ENCODE measurements around the gene HS2ST1.
"Not testable (repeated sequence)": the region's sequence is repeated elsewhere in the genome, so short reads cannot be mapped to it uniquely, and the experiment has no call there.

The HS2ST1 gene

DNA sequence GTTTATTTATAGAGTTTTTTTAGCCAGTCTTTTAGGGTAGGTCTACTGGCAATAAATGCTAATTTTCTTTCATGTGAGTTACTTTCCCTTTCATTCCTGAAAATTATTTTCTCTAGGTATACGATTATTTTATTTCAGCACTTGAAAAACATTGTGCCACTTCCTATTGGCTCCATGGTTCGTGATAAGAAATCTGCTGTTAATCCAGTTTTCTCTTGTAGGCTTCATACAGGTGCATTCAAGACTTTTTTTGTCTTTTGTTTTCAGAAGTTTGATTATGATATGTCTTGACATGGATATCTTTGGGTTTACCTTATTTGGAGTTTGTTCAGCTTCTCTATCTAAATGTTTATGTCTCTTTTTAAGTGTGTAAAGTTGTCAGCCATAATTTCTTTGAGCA is 148.3 kb downstream of the HS2ST1 start:
- Histone ChIP-seq H3K4me3 (ENCODE audit: low read depth, low read length, poor library complexity, severe bottlenecking) (no peak overlapping the region), H3K4me1 (ENCODE audit: insufficient read depth, low read length, severe bottlenecking) (peaks cover 30% of the 10 kb centered on the region), H3K9me2 (ENCODE audit: low read depth, low read length) (no peaks in the 10 kb centered on the region), H3K9me3 (ENCODE audit: low read length) (peaks cover 15% of the 10 kb centered on the region), H3K27me3 (ENCODE audit: insufficient read depth, low read length) (no peaks in the 10 kb centered on the region), H3F3A (ENCODE audit: insufficient read depth, low read length) (no peaks in the 10 kb centered on the region), H3K36me3 (ENCODE audit: insufficient read depth, low read length) (peaks cover 12% of the 10 kb centered on the region), H4K20me1 (ENCODE audit: insufficient read depth, low read length) (no peaks in the 10 kb centered on the region), H3K4me2 (ENCODE audit: low read length) (no peak overlapping the region), H3K27ac (ENCODE audit: low read depth, low read length, poor library complexity, severe bottlenecking) (no peak overlapping the region), H3K9ac (ENCODE audit: low read length) (no peak overlapping the region), H2AFZ (ENCODE audit: low read length) (no peak overlapping the region), H3K79me2 (ENCODE audit: insufficient read depth, low read length) (peaks cover 71% of the 10 kb centered on the region)
- no peak for TF ChIP-seq CTCF (IDR thresholded peaks at IDR 0.05; ENCODE audit: low read length)
- TF ChIP-seq EZH2 (IDR thresholded peaks at IDR 0.05; ENCODE audit: borderline replicate concordance, low read length), result no peak

- Histone ChIP-seq H4K20me1 (ENCODE audit: insufficient read depth, low read length) (no peaks in the 10 kb centered on the region), H3K9me3 (ENCODE audit: low read length) (peaks cover 15% of the 10 kb centered on the region), H3K9me2 (ENCODE audit: low read depth, low read length) (no peaks in the 10 kb centered on the region), H3K4me2 (ENCODE audit: low read length) (no peak overlapping the region), H3K4me3 (ENCODE audit: low read depth, low read length, poor library complexity, severe bottlenecking) (no peak overlapping the region), H3K4me1 (ENCODE audit: insufficient read depth, low read length, severe bottlenecking) (peaks cover 21% of the 10 kb centered on the region), H2AFZ (ENCODE audit: low read length) (no peak overlapping the region), H3K27me3 (ENCODE audit: insufficient read depth, low read length) (no peaks in the 10 kb centered on the region), H3K79me2 (ENCODE audit: insufficient read depth, low read length) (peaks cover 68% of the 10 kb centered on the region), H3K9ac (ENCODE audit: low read length) (no peak overlapping the region), H3K27ac (ENCODE audit: low read depth, low read length, poor library complexity, severe bottlenecking) (no peak overlapping the region), H3F3A (ENCODE audit: insufficient read depth, low read length) (no peaks in the 10 kb centered on the region), H3K36me3 (ENCODE audit: insufficient read depth, low read length) (peaks cover 12% of the 10 kb centered on the region)
- TF ChIP-seq CTCF (IDR thresholded peaks at IDR 0.05; ENCODE audit: low read length), result no peak
- TF ChIP-seq EZH2 (IDR thresholded peaks at IDR 0.05; ENCODE audit: borderline replicate concordance, low read length), result no peak
These were observed 149.9 kb downstream of the HS2ST1 start for GRCh38 chr1:87064309-87064708.

GRCh38 chr1:87064986-87065385 is 150.6 kb downstream of the HS2ST1 start:
- TF ChIP-seq EZH2 (IDR thresholded peaks at IDR 0.05; ENCODE audit: borderline replicate concordance, low read length) (no peak), CTCF (IDR thresholded peaks at IDR 0.05; ENCODE audit: low read length) (no peak)

DNA sequence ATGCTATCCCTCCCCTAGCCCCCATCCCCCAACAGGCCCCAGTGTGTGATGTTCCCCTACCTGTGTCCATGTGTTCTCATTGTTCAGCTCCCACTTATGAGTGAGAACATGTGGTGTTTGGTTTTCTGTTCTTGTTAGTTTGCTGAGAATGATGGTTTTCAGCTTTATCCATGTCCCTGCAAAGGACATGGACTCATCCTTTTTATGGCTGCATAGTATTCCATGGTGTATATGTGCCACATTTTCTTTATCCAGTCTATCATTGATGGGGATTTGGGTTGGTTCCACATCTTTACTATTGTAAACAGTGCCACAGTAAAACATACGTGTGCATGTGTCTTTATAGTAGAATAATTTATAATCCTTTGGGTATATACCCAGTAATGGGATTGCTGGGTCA is 152.3 kb downstream of the HS2ST1 start:
- not testable (repeated sequence) for H3K27ac ChIP-seq (ENCODE audit: low read depth, low read length, poor library complexity, severe bottlenecking)

More at GRCh38 chr1:87064986-87065385, 150.6 kb downstream of the HS2ST1 start:
- Histone ChIP-seq H3F3A (ENCODE audit: insufficient read depth, low read length) (no peaks in the 10 kb centered on the region), H3K36me3 (ENCODE audit: insufficient read depth, low read length) (peaks cover 12% of the 10 kb centered on the region), H3K27me3 (ENCODE audit: insufficient read depth, low read length) (no peaks in the 10 kb centered on the region), H2AFZ (ENCODE audit: low read length) (no peak overlapping the region), H3K79me2 (ENCODE audit: insufficient read depth, low read length) (peaks cover 69% of the 10 kb centered on the region), H4K20me1 (ENCODE audit: insufficient read depth, low read length) (no peaks in the 10 kb centered on the region), H3K9me2 (ENCODE audit: low read depth, low read length) (no peaks in the 10 kb centered on the region), H3K4me3 (ENCODE audit: low read depth, low read length, poor library complexity, severe bottlenecking) (no peak overlapping the region), H3K4me2 (ENCODE audit: low read length) (no peak overlapping the region), H3K9ac (ENCODE audit: low read length) (no peak overlapping the region), H3K27ac (ENCODE audit: low read depth, low read length, poor library complexity, severe bottlenecking) (no peak overlapping the region), H3K4me1 (ENCODE audit: insufficient read depth, low read length, severe bottlenecking) (peaks cover 16% of the 10 kb centered on the region), H3K9me3 (ENCODE audit: low read length) (peaks cover 15% of the 10 kb centered on the region)

More for the DNA sequence above, 152.3 kb downstream of the HS2ST1 start:
- H3F3A ChIP-seq (ENCODE audit: insufficient read depth, low read length); H3K4me3 ChIP-seq (ENCODE audit: low read depth, low read length, poor library complexity, severe bottlenecking); H4K20me1 ChIP-seq (ENCODE audit: insufficient read depth, low read length); H3K4me1 ChIP-seq (ENCODE audit: insufficient read depth, low read length, severe bottlenecking); H3K9me2 ChIP-seq (ENCODE audit: low read depth, low read length); H3K27me3 ChIP-seq (ENCODE audit: insufficient read depth, low read length); H3K9ac ChIP-seq (ENCODE audit: low read length); H2AFZ ChIP-seq (ENCODE audit: low read length); H3K4me2 ChIP-seq (ENCODE audit: low read length): not testable (repeated sequence)
- H3K79me2 ChIP-seq (ENCODE audit: insufficient read depth, low read length), result peaks cover 54% of the 10 kb centered on the region
- peaks cover 15% of the 10 kb centered on the region for H3K9me3 ChIP-seq (ENCODE audit: low read length)
- H3K36me3 ChIP-seq (ENCODE audit: insufficient read depth, low read length), result peaks cover 12% of the 10 kb centered on the region

Measured in OCI-LY1 (cell line).